IPS-18a (cell line): ENCODE results near the gene RASSF1.
A peak's percentile ranks its signal among the peaks of the same experiment; 100 is the strongest.
"Not testable (repeated sequence)": the region's sequence is repeated elsewhere in the genome, so short reads cannot be mapped to it uniquely, and the experiment has no call there.

ENCODE experiments used
- H3K27ac ChIP-seq: one replicate; pipeline ENCODE4 v1.5.1; 2013; ENCODE audit warnings: low read length
- H3K27me3 ChIP-seq: one replicate; pipeline ENCODE4 v1.6.1; 2013; ENCODE audit warnings: mild to moderate bottlenecking, low read length; ENCODE audit not compliant: control insufficient read depth, insufficient read depth
- H3K36me3 ChIP-seq: one replicate; pipeline ENCODE4 v1.6.1; 2013; ENCODE audit warnings: low read depth, low read length; ENCODE audit not compliant: control insufficient read depth
- H3K4me1 ChIP-seq: one replicate; pipeline ENCODE4 v1.6.1; 2013; ENCODE audit warnings: low read depth, low read length; ENCODE audit not compliant: control insufficient read depth
- H3K4me3 ChIP-seq: one replicate; pipeline ENCODE4 v1.5.1; 2013; ENCODE audit warnings: low read length
- H3K9ac ChIP-seq: one replicate; pipeline ENCODE4 v1.6.1; 2013; ENCODE audit warnings: mild to moderate bottlenecking, low read length, moderate library complexity
- H3K9me3 ChIP-seq: one replicate; pipeline ENCODE4 v1.6.1; 2013; ENCODE audit warnings: low read depth, low read length; ENCODE audit not compliant: control insufficient read depth

Gene RASSF1

GRCh38 chr3:50294089-50294488, 46.5 kb downstream of the RASSF1 start:
- no peak overlapping the region for H3K9ac ChIP-seq
- no peak overlapping the region for H3K4me3 ChIP-seq
- H3K9me3 ChIP-seq = no peaks in the 10 kb centered on the region
- H3K36me3 ChIP-seq = peaks cover 11% of the 10 kb centered on the region
- H3K27ac ChIP-seq = no peak overlapping the region
- peaks cover 5% of the 10 kb centered on the region for H3K4me1 ChIP-seq
- no peaks in the 10 kb centered on the region for H3K27me3 ChIP-seq

GRCh38 chr3:50293079-50293801, 47.4 kb downstream of the RASSF1 start:
- Histone ChIP-seq H3K27ac (no peak overlapping the region), H3K27me3 (no peaks in the 10 kb centered on the region), H3K9ac (peak overlapping the region; percentile 47), H3K9me3 (no peaks in the 10 kb centered on the region), H3K4me1 (peaks cover 5% of the 10 kb centered on the region), H3K36me3 (peaks cover 19% of the 10 kb centered on the region), H3K4me3 (peak overlapping the region; percentile 36)

DNA sequence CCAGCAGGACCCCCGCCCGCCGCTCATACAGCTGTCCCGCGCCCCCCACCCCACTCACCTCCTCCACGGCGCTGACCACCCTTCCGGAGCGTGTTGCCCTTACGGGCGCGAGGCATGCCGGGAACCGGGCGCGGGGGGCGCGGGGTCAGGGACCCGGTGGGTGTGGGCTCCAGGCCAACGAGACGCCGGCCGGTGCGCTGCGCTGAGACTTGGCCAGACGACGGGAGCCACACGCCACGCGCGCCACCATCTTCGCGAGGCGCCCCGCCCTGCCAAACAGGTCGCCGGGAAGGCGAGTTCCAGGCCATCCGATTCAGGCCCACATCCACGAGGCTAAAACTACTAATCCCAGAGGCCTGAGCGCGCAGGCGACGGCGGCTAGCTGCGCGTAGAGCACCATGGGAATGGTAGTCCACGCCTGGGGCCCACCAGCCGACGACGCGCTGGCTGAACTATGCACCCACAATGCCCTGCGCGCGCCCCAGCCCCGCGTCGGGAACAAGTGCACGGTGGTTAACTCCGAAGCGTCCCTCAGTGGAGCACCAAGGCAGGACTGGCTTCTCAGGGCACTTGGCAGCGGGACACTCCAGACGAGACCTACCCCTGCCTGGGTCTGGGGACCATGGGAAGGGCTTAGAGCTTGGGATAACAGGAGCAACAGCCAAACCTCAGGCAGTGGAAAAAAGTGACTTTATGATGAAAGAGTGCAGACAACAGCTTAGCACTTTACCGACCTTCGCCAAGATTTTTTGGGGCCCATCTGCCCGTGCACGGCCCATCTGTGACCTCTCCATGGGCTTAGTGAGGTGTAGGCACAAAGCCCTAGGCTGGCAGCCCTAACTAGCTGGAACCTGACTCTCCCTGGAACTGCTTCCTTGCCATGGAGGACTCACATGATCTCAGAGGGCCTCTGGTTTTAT, 48.2 kb downstream of the RASSF1 start, which contains the start of gene IFRD2:
Gene IFRD2 (minus strand): TSS at position 271 of the 920 bp plus-strand sequence. CDS start 155 bp downstream, at position 116.
- Histone ChIP-seq H3K9me3 (no peaks in the 10 kb centered on the region), H3K27me3 (no peaks in the 10 kb centered on the region), H3K36me3 (peaks cover 28% of the 10 kb centered on the region), H3K4me3 (peak within 1 kb of the TSS; percentile 93), H3K4me1 (peaks cover 5% of the 10 kb centered on the region), H3K27ac (peak within 1 kb of the TSS; percentile 6), H3K9ac (peak within 1 kb of the TSS; percentile 88)

DNA sequence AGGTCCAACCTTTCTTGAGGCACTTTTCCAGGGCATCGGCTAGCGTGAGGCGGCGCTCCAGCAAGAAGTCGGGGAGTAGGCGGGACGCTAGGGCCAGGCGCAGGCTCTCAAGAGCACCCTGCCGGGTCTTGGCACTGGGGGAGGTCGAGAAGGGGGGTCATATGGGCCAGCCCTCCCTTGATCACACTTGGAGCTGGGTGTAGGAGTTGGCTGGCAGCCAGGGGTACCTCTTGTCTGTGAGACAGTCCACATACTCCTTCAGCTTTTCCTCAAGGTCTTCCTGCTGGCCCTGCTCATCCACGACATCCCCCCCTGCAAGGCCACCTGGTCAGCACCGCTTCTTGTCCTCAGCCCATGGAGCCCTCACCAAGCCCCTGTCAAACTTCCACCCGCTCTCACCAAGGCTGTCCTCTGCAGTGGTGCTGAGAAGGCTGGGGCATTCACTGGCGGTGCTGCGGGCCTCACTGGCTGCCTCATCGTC, 50.4 kb downstream of the RASSF1 start:
- H3K9ac ChIP-seq = no peak overlapping the region
- H3K27me3 ChIP-seq = no peaks in the 10 kb centered on the region
- H3K4me1 ChIP-seq = peaks cover 5% of the 10 kb centered on the region
- no peak overlapping the region for H3K27ac ChIP-seq
- H3K36me3 ChIP-seq = peaks cover 34% of the 10 kb centered on the region
- no peak overlapping the region for H3K4me3 ChIP-seq
- no peaks in the 10 kb centered on the region for H3K9me3 ChIP-seq

- no peak overlapping the region for H3K9ac ChIP-seq
- H3K4me1 ChIP-seq = peaks cover 5% of the 10 kb centered on the region
- H3K27me3 ChIP-seq = no peaks in the 10 kb centered on the region
- peaks cover 34% of the 10 kb centered on the region for H3K36me3 ChIP-seq
- H3K9me3 ChIP-seq = no peaks in the 10 kb centered on the region
- no peak overlapping the region for H3K4me3 ChIP-seq
- no peak overlapping the region for H3K27ac ChIP-seq
Measured at GRCh38 chr3:50289130-50289529, 51.5 kb downstream of the RASSF1 start.

GRCh38 chr3:50288387-50289007, 52.1 kb downstream of the RASSF1 start:
- no peak overlapping the region for H3K9ac ChIP-seq
- H3K36me3 ChIP-seq = peaks cover 34% of the 10 kb centered on the region
- no peak overlapping the region for H3K4me3 ChIP-seq
- H3K9me3 ChIP-seq = no peaks in the 10 kb centered on the region
- no peaks in the 10 kb centered on the region for H3K27me3 ChIP-seq
- no peak overlapping the region for H3K27ac ChIP-seq
- peaks cover 5% of the 10 kb centered on the region for H3K4me1 ChIP-seq

DNA sequence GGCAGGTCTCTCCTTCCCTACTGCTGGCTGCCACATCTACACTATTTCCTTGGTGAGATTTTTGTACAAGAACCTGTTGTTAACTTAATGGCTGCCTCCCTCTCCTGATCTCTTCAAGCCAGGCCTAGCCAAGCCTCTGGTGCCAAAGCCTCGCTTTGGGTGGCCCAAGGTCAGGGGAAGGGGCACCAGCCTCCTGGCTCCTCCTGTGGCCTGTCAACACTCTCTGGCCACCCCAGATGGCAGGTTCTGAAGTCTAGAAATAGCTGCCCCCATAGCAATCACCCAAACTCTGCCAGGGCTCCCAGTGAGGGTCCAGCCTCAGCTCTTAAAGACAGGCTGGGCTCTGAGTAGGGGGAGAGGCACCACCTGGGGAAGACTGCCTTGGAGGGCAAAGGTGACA, 53.4 kb downstream of the RASSF1 start:
- Histone ChIP-seq H3K27ac (no peak overlapping the region), H3K9me3 (no peaks in the 10 kb centered on the region), H3K4me1 (no peaks in the 10 kb centered on the region), H3K27me3 (no peaks in the 10 kb centered on the region), H3K4me3 (no peak overlapping the region), H3K36me3 (peaks cover 34% of the 10 kb centered on the region), H3K9ac (no peak overlapping the region)

DNA sequence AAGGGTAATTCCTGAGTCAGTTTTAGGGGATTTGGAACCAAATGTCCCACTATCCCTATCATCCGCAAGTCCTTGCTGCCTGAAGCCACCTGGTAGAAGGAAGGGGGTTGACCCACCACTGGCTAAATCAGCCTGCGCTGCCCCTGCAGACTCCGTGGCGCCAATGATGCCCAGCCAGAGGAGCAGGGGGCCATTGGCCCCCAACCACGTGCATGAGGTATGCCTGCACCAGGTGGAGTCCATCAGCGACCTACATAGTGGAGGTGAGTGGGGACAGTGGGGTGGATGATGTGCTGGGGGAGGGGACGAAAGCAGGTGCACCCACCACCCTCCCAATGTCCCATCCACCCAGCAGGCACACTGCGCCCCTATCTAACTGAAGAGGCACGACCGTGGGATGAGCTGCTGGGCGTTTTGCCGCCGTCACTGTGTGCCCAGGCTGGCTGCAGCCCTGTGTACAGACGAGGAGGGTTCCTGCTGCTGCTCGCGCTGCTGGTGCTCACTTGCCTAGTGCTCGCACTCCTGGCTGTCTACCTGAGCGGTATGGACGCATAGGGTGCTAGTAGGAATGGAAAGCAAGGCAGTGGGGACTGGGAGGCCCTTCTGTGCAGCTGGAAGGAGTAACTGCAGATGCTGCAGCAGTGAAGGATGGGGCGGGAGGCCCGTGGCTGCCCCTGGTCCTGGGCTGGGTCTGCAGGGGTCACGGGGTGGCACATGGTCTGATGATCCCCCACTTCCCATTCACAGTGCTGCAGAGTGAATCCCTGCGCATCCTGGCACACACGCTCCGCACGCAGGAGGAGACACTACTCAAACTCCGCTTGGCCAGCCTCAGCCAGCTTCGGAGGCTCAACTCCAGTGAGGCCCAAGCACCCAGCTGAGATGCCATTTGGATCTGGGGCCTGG, 54.1 kb downstream of the RASSF1 start:
- Histone ChIP-seq H3K27me3 (no peaks in the 10 kb centered on the region), H3K27ac (no peak overlapping the region), H3K36me3 (peaks cover 34% of the 10 kb centered on the region), H3K9ac (no peak overlapping the region), H3K4me1 (no peaks in the 10 kb centered on the region), H3K4me3 (no peak overlapping the region), H3K9me3 (no peaks in the 10 kb centered on the region)

DNA sequence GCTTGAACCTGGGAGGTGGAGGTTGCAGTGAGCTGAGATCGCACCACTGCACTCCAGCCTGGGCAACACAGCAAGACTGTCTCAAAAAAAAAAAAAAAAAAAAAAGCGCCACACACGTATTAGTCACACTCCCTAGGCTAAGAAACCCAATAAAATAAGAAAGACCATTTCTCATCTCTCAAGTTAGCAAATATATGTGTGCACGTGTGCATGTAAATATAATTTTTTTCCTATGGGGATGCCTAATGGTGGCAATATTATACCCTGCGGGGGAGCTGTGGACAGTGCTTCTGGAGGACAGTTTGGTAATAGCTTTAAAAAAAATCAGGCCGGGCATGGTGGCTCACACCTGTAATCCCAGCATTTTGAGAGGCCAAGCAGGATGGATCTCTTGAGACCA, 56.5 kb downstream of the RASSF1 start:
- not testable (repeated sequence) for H3K4me3 ChIP-seq, H3K27ac ChIP-seq, H3K9me3 ChIP-seq, H3K9ac ChIP-seq, H3K4me1 ChIP-seq, H3K27me3 ChIP-seq
- H3K36me3 ChIP-seq = peaks cover 23% of the 10 kb centered on the region
